ENCODE results near the gene ST7. TPM values are rescaled to one million over a fixed set of nuclear protein-coding genes. Genes with fewer than 3 reads are reported as not detected.

The ST7 gene, protein sequence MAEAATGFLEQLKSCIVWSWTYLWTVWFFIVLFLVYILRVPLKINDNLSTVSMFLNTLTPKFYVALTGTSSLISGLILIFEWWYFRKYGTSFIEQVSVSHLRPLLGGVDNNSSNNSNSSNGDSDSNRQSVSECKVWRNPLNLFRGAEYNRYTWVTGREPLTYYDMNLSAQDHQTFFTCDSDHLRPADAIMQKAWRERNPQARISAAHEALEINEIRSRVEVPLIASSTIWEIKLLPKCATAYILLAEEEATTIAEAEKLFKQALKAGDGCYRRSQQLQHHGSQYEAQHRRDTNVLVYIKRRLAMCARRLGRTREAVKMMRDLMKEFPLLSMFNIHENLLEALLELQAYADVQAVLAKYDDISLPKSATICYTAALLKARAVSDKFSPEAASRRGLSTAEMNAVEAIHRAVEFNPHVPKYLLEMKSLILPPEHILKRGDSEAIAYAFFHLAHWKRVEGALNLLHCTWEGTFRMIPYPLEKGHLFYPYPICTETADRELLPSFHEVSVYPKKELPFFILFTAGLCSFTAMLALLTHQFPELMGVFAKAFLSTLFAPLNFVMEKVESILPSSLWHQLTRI
- 4.4 TPM for polyA plus RNA-seq

DNA sequence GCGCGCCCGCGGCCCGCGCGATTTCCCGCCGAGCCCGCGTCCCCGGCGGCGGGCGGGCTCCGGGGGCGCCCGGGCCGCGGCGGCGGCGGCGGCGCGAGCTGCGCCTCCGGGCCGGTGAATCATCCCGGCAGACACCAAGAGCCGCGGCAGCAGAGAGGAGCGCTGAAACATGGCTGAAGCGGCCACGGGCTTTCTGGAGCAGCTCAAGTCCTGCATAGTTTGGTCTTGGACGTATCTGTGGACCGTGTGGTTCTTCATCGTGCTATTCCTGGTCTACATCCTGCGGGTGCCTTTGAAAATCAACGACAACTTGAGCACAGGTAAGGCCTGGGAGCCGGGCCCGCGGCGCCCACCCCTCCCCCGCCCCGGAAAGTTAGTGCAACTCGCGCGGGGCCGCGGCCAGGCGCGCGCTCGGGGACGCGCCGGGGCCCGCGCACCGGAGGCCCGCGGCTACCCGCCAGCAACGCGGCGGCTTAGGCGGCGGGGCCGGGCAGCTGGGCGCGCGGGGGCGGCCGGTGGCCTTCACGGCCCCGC, at the start of gene ST7:
Gene ST7, plus strand, starts transcription at position 130 of the 534 bp plus-strand sequence. Its CDS starts 40 bp downstream, at position 170.
- no peaks in the 10 kb centered on the region for H3K9me3 Mint-ChIP-seq
- H3K27me3 Mint-ChIP-seq = peaks cover 2% of the 10 kb centered on the region

GRCh38 chr7:116906391-116906790, 46.9 kb upstream of the ST7 start:
- Mint-ChIP-seq H3K9me3 (no peaks in the 10 kb centered on the region), H3K27ac (no peak overlapping the region), H3K36me3 (peaks cover 10% of the 10 kb centered on the region), H3K27me3 (no peaks in the 10 kb centered on the region), H3K4me1 (peaks cover 0 to 2% (median 0%) of the 10 kb centered on the region in 3 donors), H3K4me3 (no peak overlapping the region)

More for the DNA sequence above, at the start of gene ST7:
- Mint-ChIP-seq H3K4me3 (peak within 1 kb of the TSS; percentile 94 to 97 (median 96)), H3K4me1 (peaks cover 14 to 25% (median 22%) of the 10 kb centered on the region in 3 donors), H3K27ac (peak within 1 kb of the TSS; percentile 85 to 92 (median 91)), H3K36me3 (no peaks in the 10 kb centered on the region)

- H3K4me3 Mint-ChIP-seq = no peak overlapping the region
- H3K9me3 Mint-ChIP-seq = no peaks in the 10 kb centered on the region
- no peaks in the 10 kb centered on the region for H3K27me3 Mint-ChIP-seq
- H3K4me1 Mint-ChIP-seq = no peaks in the 10 kb centered on the region
- H3K36me3 Mint-ChIP-seq = peaks cover 15% of the 10 kb centered on the region
- no peak overlapping the region for H3K27ac Mint-ChIP-seq
These were observed 42.9 kb upstream of the ST7 start for GRCh38 chr7:116910383-116910782.

- no peaks in the 10 kb centered on the region for H3K9me3 Mint-ChIP-seq
- no peaks in the 10 kb centered on the region for H3K4me1 Mint-ChIP-seq
- H3K4me3 Mint-ChIP-seq = no peak overlapping the region
- no peaks in the 10 kb centered on the region for H3K27me3 Mint-ChIP-seq
- peaks cover 12% of the 10 kb centered on the region for H3K36me3 Mint-ChIP-seq
- no peak overlapping the region for H3K27ac Mint-ChIP-seq
These were observed 41.5 kb upstream of the ST7 start for GRCh38 chr7:116911801-116912200.

GRCh38 chr7:116912269-116912909, 40.9 kb upstream of the ST7 start:
- Mint-ChIP-seq H3K4me3 (no peak overlapping the region), H3K9me3 (no peaks in the 10 kb centered on the region), H3K36me3 (peaks cover 12% of the 10 kb centered on the region), H3K27ac (no peak overlapping the region), H3K4me1 (no peaks in the 10 kb centered on the region), H3K27me3 (no peaks in the 10 kb centered on the region)

GRCh38 chr7:116918704-116919103, 34.6 kb upstream of the ST7 start:
- H3K36me3 Mint-ChIP-seq = peaks cover 15% of the 10 kb centered on the region
- no peak overlapping the region for H3K4me3 Mint-ChIP-seq
- H3K4me1 Mint-ChIP-seq = no peaks in the 10 kb centered on the region
- H3K27ac Mint-ChIP-seq = no peak overlapping the region
- no peaks in the 10 kb centered on the region for H3K9me3 Mint-ChIP-seq
- no peaks in the 10 kb centered on the region for H3K27me3 Mint-ChIP-seq

GRCh38 chr7:116920359-116920758, 32.9 kb upstream of the ST7 start:
- Mint-ChIP-seq H3K4me3 (peak overlapping the region in 1 of 4 donors; percentile 14), H3K9me3 (no peaks in the 10 kb centered on the region), H3K4me1 (no peaks in the 10 kb centered on the region), H3K36me3 (peaks cover 11% of the 10 kb centered on the region), H3K27me3 (no peaks in the 10 kb centered on the region), H3K27ac (peak overlapping the region in 1 of 3 donors; percentile 68)

GRCh38 chr7:116922545-116922944, 30.8 kb upstream of the ST7 start:
- Mint-ChIP-seq H3K36me3 (peaks cover 11% of the 10 kb centered on the region), H3K27me3 (no peaks in the 10 kb centered on the region), H3K27ac (no peak overlapping the region), H3K4me1 (peaks cover 0 to 1% (median 0%) of the 10 kb centered on the region in 3 donors), H3K9me3 (no peaks in the 10 kb centered on the region), H3K4me3 (no peak overlapping the region)

DNA sequence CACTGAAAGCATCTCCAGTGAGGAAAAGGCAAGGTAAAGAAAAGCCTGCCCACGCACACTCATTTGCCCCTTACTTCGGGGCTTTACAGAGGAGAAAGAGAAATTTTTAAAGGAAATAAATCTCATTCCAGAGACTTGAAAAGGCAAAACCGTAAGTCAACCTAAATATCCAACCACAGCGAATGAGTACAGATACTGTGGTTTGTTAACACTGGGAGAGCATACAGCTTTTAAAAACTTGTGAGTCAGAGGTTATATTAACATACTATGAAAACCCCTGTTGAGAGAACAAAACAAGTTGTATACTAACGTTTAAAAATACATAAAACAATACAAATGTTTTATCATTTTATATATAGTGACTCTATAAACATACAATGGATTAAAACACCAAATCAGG, 28.6 kb upstream of the ST7 start:
- Mint-ChIP-seq H3K9me3 (no peaks in the 10 kb centered on the region), H3K27me3 (no peaks in the 10 kb centered on the region), H3K27ac (no peak overlapping the region), H3K4me3 (no peak overlapping the region), H3K36me3 (peaks cover 5% of the 10 kb centered on the region), H3K4me1 (peaks cover 0 to 3% (median 0%) of the 10 kb centered on the region in 3 donors)

- Mint-ChIP-seq H3K9me3 (no peaks in the 10 kb centered on the region), H3K4me3 (no peak overlapping the region), H3K27me3 (no peaks in the 10 kb centered on the region), H3K4me1 (peaks cover 0 to 6% (median 3%) of the 10 kb centered on the region in 3 donors), H3K36me3 (peaks cover 1% of the 10 kb centered on the region), H3K27ac (no peak overlapping the region)
These were observed 24.3 kb upstream of the ST7 start for GRCh38 chr7:116929021-116929420.

GRCh38 chr7:116929914-116930913, 23.1 kb upstream of the ST7 start:
- Mint-ChIP-seq H3K4me3 (no peak overlapping the region), H3K27ac (no peak overlapping the region), H3K27me3 (peaks cover 2% of the 10 kb centered on the region), H3K36me3 (peaks cover 1% of the 10 kb centered on the region), H3K4me1 (peaks cover 0 to 6% (median 3%) of the 10 kb centered on the region in 3 donors), H3K9me3 (no peaks in the 10 kb centered on the region)

GRCh38 chr7:116932566-116932965, 20.7 kb upstream of the ST7 start:
- Mint-ChIP-seq H3K27me3 (peaks cover 13% of the 10 kb centered on the region), H3K36me3 (peaks cover 1% of the 10 kb centered on the region)

GRCh38 chr7:116933465-116933864, 19.8 kb upstream of the ST7 start:
- Mint-ChIP-seq H3K27ac (no peak overlapping the region), H3K4me3 (no peak overlapping the region), H3K27me3 (peaks cover 16% of the 10 kb centered on the region), H3K4me1 (peaks cover 0 to 5% (median 3%) of the 10 kb centered on the region in 3 donors), H3K9me3 (no peaks in the 10 kb centered on the region), H3K36me3 (peaks cover 1% of the 10 kb centered on the region)

More at GRCh38 chr7:116932566-116932965, 20.7 kb upstream of the ST7 start:
- Mint-ChIP-seq H3K27ac (no peak overlapping the region), H3K4me1 (peaks cover 0 to 5% (median 3%) of the 10 kb centered on the region in 3 donors), H3K9me3 (no peaks in the 10 kb centered on the region), H3K4me3 (no peak overlapping the region)

- Mint-ChIP-seq H3K27ac (no peak overlapping the region), H3K9me3 (no peaks in the 10 kb centered on the region), H3K4me3 (no peak overlapping the region)
These were observed 18.7 kb upstream of the ST7 start for GRCh38 chr7:116934580-116934979.

More at GRCh38 chr7:116934580-116934979, 18.7 kb upstream of the ST7 start:
- H3K4me1 Mint-ChIP-seq = peaks cover 0 to 4% (median 3%) of the 10 kb centered on the region in 3 donors
- H3K36me3 Mint-ChIP-seq = peaks cover 1% of the 10 kb centered on the region
- peaks cover 16% of the 10 kb centered on the region for H3K27me3 Mint-ChIP-seq
